DMS53 treated with DMSO at 0.1 percent for 48 hours (cell line): ENCODE results near the gene PLA1A.

ENCODE experiments used
- DNase-seq: peaks from one replicate; lab custom pipeline; 2025; ENCODE audit not compliant: unreplicated experiment; lab: John Stamatoyannopoulos, UW

PLA1A gene

DNA sequence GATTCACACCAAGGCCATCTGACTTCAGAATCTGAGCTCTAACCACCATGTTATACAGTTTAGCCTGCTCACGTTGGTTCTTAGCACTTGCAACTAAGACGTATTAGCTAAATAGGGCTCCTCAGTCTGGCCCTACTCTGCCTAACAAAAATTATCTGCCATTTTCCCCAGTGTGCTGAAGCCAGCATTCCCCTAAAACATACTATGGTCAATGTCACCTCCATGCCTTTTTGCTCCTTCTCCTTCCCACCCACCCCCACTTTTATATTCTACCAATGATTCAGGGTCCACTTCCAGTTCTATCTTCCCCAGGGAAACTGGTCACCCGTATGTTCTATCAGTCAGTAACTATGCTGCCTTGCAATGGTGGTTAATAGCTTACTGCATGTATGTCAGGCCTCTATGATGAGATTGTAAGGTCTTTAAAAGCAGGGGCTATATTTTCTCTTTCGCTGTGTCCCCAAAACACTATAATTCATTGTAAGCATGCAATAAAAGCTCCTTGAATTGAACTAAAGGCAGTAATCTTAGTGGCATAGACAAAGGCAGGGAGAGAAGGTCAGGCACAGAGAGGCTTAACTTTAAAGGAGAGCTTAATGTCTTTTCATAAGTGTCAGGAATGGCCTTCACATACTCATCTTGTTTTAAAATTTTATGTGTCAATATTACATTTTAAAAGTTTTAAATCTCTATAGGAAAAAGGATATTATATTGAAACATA lies 39.4 kb downstream of the PLA1A start:
- no peak for DNase-seq

DNA sequence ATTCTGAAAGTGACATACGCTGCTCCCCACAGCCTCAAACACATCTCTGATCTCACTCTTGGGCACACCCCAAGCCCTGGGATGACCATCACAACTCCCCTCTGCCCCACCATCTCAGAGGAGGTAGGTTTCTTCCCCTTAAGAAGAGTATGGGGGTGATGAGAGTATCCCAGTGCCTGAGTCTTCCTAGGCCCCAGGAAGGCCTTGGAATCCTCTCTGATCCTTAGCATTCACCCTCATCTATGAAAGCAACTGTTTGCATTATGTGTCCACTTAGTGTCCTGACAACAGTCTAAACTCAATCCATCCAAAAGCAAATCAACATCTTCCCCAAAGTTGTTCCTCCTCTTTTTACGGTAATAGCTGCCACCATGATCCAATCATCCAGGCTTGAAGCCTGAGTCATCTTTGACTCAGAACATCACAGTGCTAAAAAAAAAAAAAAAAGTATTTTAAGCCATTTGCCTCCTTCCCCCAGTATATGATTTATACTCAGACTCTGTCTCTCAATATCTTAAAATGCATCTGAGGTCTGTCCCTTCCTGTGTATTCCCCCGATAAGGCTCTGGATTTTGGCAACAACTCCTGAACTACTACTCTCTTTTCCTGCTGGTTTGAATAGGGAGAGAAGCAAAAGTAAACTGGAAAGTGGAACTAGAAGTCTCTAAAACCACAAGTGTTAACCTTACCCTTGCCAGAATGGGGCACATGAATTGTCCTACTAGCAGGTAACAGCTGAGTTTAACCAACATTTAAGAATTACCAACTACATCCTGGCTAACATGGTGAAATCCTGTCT lies 40.2 kb downstream of the PLA1A start:
- no peak for DNase-seq

DNA sequence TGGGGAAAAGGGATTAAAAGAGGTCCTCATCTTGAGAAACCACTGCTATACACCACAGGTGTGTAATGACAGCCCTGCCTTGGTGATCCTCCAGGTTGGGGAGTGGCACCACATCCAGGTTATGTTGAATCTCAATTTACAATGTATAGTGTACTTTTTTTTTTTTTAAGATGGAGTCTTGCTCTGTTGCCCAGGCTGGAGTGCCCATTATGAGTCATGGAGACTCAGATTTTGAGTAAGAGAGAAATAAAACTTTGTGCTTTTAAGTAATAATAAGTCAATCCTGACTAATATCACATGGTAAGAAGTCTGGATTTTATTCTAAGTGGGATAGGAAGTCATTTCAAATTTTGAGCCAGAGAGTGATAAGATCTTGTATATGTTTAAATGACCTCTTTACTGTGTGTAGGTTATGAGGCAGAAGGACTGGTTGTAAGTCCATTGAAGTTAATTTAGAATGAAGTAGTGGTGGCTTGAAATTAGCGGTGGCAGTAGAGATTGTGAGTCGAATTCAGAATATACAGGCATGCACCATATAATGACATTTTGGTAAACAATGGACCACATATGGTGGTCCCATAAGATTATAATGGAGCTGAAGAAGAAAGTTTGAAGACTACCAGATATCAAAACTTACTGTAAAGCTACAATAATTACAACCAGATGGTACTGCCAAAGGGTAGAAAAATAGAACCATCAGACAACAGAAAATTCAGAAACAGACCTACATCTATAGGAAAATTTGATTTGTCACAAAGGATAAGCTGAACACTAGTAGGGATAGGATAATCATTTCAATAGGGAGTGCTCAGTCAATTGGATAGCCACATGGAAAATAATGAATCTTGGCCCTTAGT lies 42.0 kb downstream of the PLA1A start:
- DNase-seq = no peak

DNA sequence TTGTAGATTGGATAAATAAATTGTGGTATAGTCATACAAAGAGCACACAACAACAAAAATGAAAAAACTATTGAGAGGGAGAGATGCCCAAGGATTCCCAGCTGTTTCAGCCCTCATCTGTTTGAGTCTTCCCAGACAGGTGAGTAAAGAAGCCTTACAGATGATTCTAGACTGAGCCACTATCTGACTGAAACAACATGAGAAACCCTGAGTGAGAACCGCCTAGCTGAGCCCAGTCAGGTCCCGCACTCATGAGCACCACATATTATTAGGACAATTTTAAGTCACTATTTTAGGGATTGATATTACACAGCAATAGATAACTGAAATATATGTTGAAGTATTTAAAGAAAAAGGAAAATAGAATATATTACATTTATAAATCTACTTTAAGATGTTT lies 43.7 kb downstream of the PLA1A start:
- no peak for DNase-seq

DNA sequence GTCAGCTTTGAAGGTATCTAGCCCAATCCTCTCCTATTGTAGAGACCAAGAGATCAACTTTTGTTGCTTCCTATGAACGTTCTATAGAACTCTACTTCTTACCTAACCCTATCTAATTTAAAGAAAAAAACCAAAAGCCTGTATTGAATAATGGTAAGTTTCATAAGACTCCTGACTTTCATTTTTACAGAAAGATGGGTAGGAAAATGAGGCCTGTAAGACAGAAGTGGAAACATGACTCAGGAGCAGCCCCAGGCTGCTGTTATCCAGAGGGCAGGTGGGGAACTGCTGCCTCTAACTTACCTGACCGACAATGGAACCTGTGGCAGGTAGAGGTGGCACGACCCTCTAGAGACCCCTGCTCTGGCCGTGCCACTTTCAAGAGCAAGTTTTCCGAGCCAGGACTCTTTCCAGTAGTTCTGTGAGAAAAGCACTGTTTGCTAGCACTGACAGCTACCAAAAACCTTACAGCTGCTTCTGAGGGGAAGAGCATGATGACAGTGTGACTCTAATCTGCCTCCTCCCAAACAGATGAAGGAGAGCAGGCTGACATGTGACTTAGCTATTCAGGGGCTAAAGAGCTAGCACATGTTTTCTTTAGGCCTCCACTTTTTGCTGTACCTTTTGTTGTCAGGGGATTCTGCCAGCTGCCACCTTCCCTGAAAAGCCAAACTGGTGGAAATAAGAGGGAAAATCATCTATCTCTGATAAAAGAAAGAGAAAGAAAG lies 45.2 kb downstream of the PLA1A start:
- DNase-seq = no peak

DNA sequence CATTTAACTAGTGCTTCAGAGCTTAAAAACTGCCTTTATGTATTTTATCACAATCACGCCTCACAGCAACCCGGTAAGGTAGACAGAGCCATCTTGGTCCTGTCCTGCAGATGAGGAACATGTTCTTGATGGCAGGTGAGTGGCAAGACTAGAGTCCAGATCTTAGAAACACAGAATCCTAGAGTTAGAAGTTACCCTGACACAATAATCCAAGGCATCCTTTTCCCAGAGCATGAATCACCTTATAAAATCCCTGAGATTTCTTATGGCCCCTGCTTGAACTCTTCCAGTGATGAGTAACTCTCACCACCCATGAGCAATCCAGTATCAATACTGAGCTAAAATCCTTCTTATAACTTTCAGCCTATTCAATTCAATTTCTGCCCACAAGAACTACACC lies 45.8 kb downstream of the PLA1A start:
- DNase-seq = no peak

DNA sequence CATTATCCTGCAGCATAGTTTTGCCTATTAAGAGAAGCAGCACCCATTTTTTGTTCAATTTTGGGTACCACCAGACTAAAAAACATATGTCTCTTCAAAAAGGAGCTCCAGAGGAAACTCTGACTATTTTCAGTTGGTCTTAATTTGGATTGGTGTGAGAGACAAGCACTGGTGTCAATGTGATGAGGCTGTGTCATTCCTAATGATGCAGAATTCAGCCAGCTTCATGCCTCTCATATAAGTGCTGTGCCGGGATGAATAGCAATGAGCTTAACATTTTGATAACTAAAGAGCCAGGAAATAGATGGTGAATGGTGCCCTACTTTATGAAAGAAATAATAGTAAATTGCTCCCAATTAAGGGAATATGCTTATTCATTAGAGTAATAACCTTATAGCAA lies 46.8 kb downstream of the PLA1A start:
- no peak for DNase-seq

DNA sequence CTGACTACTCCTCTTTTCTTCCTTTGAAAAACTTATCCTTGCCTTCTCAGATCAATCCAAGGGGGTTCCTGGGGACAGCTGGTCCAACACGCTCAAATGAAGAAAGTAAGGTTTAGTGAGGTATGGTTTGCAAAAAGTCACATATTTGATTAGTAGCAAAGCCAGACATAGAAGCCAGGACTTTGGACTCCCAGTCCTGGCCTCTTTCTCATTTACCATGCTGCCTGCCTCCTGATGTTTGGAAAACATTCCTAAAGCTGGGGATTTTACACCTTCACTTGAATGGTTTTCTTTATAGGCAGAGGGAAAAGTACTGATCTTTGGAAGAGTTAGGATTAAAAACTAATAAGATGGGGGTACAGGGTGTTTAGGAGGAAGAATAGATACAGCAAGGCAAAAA lies 48.1 kb downstream of the PLA1A start:
- no peak for DNase-seq

DNA sequence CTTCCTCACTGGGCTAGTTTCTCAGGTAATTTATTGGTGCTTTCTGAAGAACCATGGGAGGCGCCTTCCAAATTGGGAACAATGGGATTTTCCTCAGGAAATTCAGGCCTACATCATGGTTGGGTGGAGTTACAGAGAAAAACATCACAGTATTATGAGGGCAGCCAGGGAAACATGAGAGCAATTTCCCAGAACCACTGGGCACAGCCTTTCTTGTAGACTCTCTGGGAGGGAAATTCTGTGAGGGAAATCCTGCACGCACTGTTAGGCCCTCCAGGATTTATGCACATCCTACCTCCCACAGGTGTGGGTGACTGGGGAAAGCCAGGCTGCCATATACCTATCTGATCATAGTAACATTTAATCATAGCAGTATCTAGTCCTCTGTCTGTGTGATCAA lies 49.5 kb downstream of the PLA1A start:
- DNase-seq = no peak

DNA sequence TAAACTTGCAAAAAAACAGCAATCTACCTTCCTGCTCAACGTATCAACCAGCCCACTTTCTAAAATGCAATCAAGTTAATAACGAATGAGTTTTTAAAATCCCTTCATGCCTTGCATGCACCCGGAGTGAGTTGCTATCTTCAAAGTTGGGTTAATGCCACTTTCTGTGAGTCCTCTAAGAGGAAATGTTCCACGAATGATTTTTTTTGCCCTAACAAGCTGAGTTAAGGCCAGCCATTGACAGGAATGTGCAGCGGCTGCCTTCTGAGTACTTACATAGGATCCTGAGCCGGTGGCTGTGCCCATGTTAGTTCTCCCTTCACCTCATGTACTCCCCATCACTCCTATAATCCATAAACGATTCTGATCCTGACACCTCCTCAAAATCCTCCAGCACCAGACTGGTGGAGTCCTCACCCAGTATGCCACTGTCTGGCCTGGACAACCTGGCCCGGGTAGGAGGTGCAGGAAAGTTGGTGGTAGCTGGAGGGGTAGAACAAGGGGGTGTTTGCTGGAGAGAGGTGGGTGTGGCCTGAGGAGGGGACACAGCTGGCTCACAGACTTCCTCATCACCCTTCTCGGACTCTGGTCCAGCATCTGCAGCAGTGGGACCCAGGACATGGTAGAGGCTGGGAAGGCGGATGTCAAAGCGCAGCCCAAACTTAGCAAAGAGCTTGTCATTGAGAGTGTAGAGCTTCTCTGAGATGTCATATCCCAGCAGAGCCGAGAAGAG lies 50.3 kb downstream of the PLA1A start:
- DNase-seq = no peak

DNA sequence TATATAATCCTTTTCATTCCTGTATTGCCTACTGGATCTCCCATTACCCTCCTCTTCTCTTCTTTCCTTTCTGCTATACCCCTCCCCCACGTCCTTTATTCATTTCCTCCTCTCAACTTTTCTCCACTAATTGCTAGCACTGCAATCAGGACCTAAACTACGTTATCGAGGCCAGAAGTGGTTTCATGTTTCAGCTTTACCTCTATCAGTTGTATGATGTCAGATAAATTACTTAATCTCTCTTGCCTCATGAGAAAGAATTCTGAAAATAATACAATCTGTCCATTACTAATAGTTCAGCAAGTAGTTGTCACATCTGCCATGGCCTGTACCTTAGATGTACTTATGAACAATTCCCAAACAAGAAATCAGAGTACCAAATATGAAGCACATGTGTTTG lies 52.1 kb downstream of the PLA1A start:
- no peak for DNase-seq

DNA sequence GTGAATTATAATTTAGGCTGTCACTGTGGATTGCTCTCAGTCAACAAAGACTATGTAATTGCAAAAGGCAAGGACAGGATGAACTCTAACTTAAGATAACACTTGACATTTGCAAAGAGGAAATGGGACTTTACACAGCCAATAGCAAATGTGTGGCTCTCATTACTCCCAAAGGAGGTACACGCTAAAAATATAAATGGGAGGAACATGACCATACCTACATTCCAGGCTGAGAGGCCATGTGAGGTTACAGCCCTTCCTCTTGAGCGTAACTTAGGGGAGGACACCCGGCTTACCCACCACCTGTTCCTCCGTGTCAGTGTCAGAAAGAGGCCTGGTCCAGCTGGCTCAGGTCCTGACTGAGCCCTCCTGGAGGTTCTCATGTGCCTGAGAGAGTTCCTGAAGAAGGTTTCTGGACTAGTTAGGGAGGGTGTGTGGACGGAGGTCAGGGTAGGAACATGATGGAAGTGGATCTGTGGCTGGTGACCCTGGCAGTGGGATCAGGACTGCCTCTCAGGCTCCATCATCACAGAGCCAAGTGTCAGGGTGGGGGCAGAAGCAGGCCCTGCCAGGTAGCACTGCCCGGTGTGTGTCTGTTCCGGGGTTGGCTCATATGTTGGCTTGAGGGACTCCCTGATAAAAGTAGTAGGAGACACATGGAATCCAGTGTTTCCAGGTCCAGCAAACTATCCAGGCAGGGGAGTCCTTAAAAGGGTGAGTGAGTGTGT lies 54.8 kb downstream of the PLA1A start:
- no peak for DNase-seq

DNA sequence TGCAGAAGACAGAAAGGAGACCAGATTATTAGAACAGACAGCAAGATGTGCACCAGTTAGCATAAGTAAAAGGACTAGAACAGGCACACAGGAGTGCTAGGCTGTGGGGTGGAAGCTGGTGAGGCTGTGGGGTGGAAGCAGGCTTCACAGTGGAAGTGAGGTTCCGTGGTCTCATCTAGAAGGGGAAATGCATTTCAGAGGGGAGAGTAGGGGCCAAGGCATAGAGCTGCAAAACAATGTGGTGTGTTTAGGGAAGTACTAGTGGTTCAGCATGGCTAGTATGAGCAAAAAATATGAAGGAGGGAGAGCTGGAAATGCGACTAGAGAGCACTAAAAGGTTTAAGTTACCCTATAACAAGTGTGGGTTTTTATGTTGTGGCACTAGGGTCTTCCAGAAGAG lies 56.2 kb downstream of the PLA1A start:
- DNase-seq = no peak

DNA sequence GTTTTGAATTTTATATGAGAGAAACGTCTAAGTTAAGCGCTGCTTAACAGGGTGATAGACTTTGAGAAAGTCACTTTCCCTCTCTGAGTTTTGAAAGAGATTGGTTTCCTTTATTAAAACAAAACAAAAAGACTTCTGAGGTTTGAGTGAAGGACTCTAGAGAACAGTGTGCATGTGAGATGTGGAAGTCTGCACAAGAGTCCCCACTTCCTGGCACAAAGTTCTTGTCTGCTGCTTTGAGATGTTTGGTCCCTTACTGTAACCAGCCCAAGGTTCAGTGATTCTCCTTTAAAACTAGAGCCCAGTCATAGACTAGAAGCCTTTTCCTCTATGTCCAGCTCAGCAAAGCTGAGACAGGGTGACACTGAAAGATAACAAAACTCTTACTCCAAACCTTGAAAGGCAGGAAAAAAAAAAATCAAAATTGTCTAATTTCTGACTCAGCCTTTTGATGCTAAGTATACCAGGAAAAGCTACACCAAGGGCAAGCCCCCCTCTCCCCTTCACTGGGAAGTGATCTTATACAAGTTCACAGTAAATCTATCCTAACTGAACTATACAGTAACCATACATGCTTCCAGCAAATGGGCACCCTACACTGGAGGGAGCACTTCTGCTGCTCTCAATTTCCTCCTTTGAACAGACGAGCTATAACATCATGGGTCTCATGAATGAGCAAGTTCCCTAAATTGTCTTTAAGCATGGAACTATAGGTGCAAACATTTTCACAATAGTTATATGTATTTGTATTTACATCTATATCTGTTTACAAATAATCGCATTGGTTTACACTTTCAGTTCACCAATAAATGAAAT lies 60.4 kb downstream of the PLA1A start:
- no peak for DNase-seq

DNA sequence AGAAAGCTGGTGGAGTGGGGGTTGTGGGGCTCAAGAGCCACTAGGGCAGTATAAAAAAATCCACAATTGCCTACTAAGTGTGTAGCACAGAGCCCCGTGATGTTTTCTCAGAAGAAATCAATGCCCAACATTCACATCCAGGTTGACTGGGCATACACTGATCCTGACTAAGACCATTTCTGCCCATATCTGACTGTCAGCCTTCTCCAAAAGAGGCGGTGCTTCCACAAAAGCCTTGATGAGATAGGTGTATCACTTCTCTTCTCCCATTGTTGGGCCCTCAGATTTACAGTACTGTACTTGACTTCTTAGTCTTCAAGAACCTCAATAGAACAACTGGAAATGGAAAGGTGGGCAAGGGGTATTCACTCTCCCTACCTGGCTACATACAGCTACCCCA lies 61.3 kb downstream of the PLA1A start:
- no peak for DNase-seq

DNA sequence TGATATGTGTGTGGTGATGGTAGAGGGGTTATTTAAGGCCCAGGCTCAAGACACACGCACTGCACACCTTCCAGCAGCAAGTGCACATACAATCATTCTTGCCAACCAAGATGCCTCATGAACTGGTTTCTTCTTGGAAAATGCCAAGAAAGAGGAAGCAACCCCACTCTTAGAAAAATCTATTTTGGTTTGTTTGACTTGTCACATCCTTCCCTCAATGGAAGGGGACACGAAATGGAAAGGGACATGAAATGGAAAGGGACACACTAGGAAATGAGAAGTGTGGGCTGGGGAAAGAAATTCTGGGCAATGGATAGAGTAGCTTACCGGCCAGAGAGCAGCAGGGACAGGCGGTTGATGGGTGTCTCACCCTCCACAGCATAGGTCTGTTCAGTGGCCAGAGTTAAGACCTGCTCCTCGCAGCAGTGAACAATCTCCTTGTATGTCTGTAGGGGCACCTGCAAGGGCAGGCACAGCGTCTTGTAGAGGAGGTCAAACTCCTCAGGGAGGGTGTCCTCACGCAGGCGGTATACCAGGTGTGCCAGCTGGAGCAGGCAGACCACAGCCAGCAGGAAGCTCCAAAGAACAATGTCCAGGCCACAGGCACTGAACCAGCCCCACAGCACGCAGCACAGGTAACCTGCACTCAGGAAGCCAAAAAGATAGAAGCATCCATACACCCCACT lies 62.1 kb downstream of the PLA1A start:
- DNase-seq = no peak

DNA sequence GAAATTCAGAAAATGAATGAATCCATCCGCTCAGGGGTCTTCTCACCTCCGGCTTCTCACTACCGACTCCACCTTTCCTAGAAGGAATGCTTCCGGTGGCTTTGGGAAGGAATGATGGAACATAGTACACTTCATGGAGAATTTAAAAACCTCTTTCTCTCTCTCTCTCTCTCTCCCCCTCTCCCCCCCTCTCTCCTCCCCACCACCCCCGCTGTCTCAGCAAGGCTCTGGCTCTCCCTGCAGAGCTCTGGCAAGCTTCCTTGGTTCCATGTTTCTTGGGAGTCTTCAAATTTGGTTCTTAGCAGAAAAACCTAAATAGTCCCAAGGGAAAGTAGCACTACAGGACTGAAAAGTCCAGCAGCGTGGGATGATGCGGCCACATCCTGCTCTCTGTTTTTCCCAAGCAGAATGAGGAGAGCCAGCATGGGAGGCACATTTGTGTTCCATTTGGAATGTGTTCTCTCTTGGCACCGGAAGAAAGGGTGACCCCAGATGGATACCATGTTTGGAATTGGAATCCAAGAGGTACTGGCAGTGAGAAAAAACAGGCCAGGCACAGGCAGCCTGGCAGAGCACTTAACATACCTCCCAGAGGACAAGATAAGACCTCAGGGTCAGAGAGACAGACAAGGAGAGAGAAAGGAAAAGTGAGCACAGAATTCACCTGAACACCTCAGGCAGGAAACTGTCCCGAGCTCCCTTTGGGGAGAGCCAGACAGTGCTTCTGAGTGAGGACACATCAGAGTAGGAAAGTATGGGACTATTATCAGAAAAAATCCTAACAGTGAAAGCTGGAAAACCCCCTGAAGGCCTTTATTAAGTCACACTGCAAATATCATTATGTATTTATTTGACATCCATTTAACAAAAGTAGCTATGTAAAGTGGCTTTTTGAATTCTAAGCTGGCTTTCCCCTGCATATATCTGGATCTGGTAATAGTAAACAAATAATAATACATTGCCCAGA lies 63.1 kb downstream of the PLA1A start, which contains the start of gene POPDC2:
TSS of gene POPDC2 (minus strand) at position 116 of the 967 bp plus-strand sequence. CDS start 166 bp downstream, outside the sequence.
- no peak for DNase-seq
